ENCODE measurements around the gene CORO7. TPM values are rescaled to one million over a fixed set of nuclear protein-coding genes. Genes with fewer than 3 reads are reported as not detected.
A peak's percentile ranks its signal among the peaks of the same experiment; 100 is the strongest.

CORO7 gene
- total and polyA plus RNA-seq, 9 of the 15 experiments (the other 6 are each of a cell fraction or from before 2014, with no cell fraction given) = 0.45 to 77.2 (median 18.7) TPM

- TF ChIP-seq RFX7 (CRISPR knock-in tag; IDR thresholded peaks at IDR 0.05) (no peak), RBM22 (IDR thresholded peaks at IDR 0.05; ENCODE audit: low read depth, low read length, poor library complexity, severe bottlenecking) (no peak), ZNF764 (CRISPR knock-in tag; IDR thresholded peaks at IDR 0.05; ENCODE audit: low read depth) (no peak)
Measured at GRCh38 chr16:4433914-4434787, 17.8 kb upstream of the CORO7 start (continued).

GRCh38 chr16:4433228-4433627, 16.8 kb upstream of the CORO7 start:
- CTCF ChIA-PET (ENCODE audit: low intra/inter-chr PET ratio) = no interaction called here

More at GRCh38 chr16:4433228-4433627, 16.8 kb upstream of the CORO7 start:
- FAIRE-seq (peak; percentile 70), DNase-seq (ENCODE audit: extremely low read depth in 1 of 4, low spot score in 3 of 4) (peak in 1 of 4 experiments; percentile 46), ATAC-seq (peak; percentile 63)
- WGBS (ENCODE audit: insufficient coverage, low coverage, missing lambda C conversion rate) = 25% methylated on average over 4 of the region's 4 CpGs
- Histone ChIP-seq H2AFZ (ENCODE audit: low read depth, low read length) (0 out of 2 replicates have a peak overlapping the region, but pooled peaks have one; percentile 76), H3K9me3 (replicated peaks; ENCODE audit: control insufficient read depth, insufficient read depth, low read depth, low read length) (no peaks in the 10 kb centered on the region), H3K4me3 (peak overlapping the region; percentile 45), H4K20me1 (replicated peaks; ENCODE audit: control insufficient read depth, insufficient read depth, low read length) (no peaks in the 10 kb centered on the region), H3K4me1 (replicated peaks in 1 of 2; ENCODE audit: control insufficient read depth in 2 of 2, insufficient read depth in 2 of 2, low read length in 2 of 2) (peaks cover 13 to 25% of the 10 kb centered on the region in 2 experiments; a peak in 4 of 5 replicates), H3K27ac (ENCODE audit: extremely low read depth, low read depth, low read length) (peak overlapping the region; percentile 87), H3K36me3 (ENCODE audit: control insufficient read depth, insufficient read depth, low read length) (peaks cover 76% of the 10 kb centered on the region), H3K27me3 (ENCODE audit: control insufficient read depth in 2 of 2, insufficient read depth in 2 of 2, low read length in 2 of 2) (no peaks in the 10 kb centered on the region), H3K4me2 (ENCODE audit: insufficient read depth, low read length) (peak overlapping the region; percentile 82), H3K9me1 (ENCODE audit: control insufficient read depth, insufficient read depth, low read length) (no peaks in the 10 kb centered on the region), H3K79me2 (ENCODE audit: control insufficient read depth, insufficient read depth, low read length) (peaks cover 72% of the 10 kb centered on the region), H3K9ac (ENCODE audit: insufficient read depth in 1 of 2, low read depth in 2 of 2, low read length in 2 of 2) (peak overlapping the region; percentile 53 to 74; a peak in 3 of 4 replicates)
- BruUV-seq (replicated peaks) = no TSS peak
- POLR2A ChIA-PET = interaction anchor here (0.6 to 1.5 kb wide), 5 partner anchors 18 to 41 kb away, joined by 3 to 5 read pairs (median 3); partner anchors contain the start of gene NMRAL1
- intact Hi-C loops (cut with micrococcal nuclease) = no loop called here
- in situ Hi-C loops (cut with MboI) = no loop called here
- TF ChIP-seq, protein P1, sequence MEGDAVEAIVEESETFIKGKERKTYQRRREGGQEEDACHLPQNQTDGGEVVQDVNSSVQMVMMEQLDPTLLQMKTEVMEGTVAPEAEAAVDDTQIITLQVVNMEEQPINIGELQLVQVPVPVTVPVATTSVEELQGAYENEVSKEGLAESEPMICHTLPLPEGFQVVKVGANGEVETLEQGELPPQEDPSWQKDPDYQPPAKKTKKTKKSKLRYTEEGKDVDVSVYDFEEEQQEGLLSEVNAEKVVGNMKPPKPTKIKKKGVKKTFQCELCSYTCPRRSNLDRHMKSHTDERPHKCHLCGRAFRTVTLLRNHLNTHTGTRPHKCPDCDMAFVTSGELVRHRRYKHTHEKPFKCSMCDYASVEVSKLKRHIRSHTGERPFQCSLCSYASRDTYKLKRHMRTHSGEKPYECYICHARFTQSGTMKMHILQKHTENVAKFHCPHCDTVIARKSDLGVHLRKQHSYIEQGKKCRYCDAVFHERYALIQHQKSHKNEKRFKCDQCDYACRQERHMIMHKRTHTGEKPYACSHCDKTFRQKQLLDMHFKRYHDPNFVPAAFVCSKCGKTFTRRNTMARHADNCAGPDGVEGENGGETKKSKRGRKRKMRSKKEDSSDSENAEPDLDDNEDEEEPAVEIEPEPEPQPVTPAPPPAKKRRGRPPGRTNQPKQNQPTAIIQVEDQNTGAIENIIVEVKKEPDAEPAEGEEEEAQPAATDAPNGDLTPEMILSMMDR (IDR thresholded peaks at IDR 0.05 in 2 of 3, conservative IDR thresholded peaks at IDR 0.05 in 1 of 3; ENCODE audit: insufficient read depth in 2 of 3, low read depth in 1 of 3, low read length in 3 of 3) = peak; percentile 13 to 27 (median 22); a peak in 2 of 6 replicates
- TF ChIP-seq FOXK2 (conservative IDR thresholded peaks at IDR 0.05 in 1 of 2, IDR thresholded peaks at IDR 0.05 in 1 of 2; ENCODE audit: low read depth in 2 of 2) = peak in 1 of 2 experiments; percentile 14; a peak in 1 of 4 replicates
- no peak for TF ChIP-seq ID3 (CRISPR knock-in tag; IDR thresholded peaks at IDR 0.05)
- TF ChIP-seq ID3 (tag; IDR thresholded peaks at IDR 0.05) = no peak

Measured in K562 (cell line).